IPS-11a (cell line): ENCODE measurements around the gene ACYP2.

ENCODE experiments used
- H3K4me3 ChIP-seq: one replicate; pipeline ENCODE4 v1.5.1; 2013; ENCODE audit warnings: low read depth, low read length, control low read depth

The ACYP2 gene

DNA sequence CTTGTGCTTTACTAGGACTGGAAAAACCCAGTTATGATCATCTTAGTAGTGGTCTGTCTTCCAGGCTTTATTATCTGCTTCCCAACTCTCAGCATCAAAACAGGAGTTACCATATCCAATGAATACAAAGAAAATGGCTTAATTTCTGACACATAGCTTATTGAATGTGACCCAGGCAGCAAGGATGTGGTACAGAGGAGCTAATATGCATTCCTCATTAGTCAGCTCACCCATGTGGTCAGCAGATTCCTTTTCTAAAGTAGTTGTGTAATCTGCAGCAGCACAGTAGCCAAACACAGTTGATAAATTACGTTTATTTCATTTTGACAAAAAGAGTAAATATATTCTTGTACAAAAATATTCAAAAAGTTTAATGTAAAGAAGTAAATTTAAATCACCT lies 97.0 kb downstream of the ACYP2 start:
- no peak overlapping the region for H3K4me3 ChIP-seq

DNA sequence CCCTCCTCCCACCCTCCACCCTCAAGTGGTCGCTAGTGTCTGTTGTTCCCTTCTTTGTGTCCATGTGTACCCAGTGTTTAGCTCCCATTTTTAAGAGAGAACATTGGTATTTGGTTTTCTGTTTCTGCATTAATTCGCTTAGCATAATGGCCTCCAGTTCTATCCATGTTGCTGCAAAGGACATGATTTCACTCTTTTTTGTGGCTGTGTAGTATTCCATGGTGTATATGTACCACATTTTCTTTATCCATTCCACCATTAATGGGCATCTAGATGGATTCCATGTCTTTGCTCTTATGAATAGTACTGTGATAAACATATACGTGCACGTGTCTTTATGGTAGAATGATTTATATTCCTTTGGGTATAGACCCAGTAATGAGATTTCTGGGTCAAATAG lies 97.7 kb downstream of the ACYP2 start:
- no peak overlapping the region for H3K4me3 ChIP-seq

DNA sequence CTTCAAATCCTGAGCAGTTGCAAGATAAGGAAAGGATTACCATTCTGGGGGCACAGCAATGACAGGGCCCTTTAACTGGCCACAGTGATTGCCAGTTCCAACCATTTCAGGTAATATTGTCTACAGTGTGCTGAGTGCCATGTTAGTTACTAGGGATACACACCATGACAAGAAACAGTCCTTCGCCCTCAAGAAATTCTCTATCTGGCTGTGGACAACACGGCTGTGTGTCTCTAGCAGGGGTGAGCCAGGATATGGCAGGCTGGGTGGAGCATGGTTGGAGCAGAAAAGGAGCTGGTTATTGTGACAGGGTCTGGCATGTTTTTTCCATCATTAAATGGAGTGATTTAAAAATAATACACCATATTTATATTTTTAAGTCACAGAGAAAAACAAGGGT lies 109.6 kb downstream of the ACYP2 start:
- H3K4me3 ChIP-seq, result no peak overlapping the region

DNA sequence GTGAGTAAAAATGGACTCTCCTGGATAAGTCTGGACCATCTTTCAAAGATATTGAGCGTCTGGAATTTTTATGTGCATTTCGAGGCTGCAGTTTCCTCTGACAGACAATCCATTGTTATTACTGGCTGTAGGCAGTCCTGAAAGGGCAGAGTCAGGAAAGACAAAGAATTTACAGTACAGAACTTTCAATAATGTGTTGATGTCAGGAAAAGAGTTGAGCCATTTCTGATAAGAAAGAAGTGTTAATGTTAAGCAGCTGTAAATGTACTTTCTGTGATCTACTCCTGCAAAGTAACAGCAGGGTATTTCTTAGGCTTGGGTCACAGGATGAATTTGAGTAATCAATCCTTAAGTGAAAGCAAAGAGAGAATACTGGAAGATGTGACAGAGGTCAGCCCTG lies 110.8 kb downstream of the ACYP2 start:
- no peak overlapping the region for H3K4me3 ChIP-seq

DNA sequence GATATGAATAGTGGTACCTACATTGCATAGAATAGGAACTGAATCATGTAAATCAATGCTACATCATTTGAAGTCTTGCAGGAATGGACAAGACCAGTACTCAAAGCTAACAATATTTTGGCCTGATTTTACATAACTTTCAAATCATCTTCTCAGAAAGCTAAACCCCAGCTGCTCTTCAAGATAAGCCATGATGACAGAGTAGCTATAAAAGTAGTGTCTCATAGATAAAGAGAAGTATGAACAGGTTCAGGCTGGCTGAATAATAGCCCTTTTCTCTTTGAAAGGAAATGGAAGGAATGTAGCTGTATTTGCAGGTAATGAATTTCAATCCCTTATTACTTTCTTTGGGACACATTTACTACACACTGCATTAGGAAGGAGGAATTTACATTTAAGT lies 112.4 kb downstream of the ACYP2 start:
- H3K4me3 ChIP-seq, result no peak overlapping the region

DNA sequence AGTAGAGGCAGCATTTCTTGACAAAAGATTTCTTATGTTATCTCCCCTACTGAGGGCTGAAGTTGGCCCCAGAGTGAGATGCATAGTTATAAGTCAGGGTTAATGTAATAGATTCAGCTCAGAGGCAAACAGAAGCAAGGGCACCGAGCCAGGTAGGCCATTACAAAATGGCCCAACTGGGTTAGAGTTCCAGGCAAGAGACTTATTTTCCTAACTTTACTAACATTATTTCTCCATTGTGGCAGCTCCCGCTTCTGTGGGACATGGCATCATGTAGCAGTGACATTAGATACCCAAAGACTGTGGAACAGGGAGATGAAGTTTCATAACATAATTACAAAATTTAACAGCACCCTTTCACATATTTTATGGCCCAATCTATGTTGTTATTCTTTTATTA lies 113.5 kb downstream of the ACYP2 start:
- H3K4me3 ChIP-seq, result no peak overlapping the region

DNA sequence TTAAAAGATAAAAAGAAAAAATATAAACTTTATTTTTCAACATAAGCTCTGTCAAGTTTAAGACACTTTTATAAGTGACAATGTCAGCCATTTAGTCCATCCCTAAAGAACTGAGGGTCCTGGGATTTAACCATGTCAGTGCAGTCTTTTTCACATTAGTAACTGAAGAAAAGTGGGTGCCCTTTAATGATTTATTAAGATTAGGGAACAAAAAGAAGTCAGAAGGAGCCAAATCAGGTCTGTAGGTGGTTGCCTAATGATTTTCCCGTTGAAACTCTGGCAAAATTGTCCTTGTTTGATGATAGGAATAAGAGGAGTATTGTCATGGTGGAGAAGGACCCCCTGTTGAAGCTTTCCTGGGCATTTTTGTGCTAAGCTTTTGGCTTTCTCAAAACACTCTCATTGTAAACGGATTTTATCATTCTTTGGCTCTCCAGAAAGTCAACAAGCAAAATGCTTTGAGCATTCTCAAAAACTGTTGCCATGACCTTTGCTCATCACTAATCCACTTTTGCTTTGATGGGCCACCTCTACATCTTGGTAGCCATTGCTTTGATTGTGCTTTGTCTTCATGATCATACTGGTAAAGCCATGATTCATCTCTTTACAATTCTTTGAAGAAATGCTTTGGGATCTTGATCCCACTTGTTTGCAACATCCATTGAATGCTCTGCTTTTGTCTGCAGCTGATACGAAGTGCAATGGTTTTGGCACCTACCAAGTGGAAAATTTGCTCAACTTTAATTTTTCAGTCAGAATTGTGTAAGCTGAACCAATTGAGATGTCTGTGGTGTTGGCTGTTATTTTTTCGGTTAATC lies 118.6 kb downstream of the ACYP2 start:
- H3K4me3 ChIP-seq, result no peak overlapping the region

DNA sequence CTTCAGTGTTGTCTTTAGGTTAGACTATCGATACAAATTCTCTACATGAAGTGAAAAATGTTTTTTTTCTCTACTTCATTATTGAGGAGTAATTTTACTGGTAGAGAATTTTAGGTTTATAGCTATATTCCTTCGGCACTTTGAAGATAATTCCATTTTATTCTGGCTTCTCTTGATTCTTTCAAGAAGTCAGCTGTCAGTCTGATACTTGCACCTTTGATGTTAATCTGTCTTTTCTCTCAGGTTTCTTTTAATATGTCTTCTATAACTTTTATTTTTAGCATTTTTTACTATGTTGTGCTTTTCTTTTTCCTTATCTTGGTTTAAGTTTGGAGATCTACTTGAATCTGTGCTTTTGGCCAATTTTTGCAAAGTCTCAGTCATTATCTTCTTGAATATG lies 122.0 kb downstream of the ACYP2 start:
- H3K4me3 ChIP-seq, result no peak overlapping the region

DNA sequence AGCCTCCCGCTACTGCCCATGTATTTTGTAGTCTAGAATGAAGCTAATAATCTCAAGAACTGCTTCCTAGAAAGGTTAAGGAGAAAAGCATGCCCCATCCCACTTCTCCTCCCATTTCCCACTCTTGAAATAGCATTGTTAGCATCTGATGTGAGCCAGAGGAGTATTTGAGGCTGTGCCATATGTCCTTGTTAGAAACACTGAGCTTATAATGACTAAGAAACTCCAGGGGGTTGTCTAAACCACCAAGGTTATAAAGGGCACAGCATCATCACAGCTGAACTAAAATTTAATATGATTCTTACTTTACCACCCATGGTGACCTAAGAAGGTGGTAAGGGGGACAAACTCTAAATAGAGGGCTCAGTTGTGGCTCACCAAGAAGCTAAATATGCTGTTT lies 124.0 kb downstream of the ACYP2 start:
- no peak overlapping the region for H3K4me3 ChIP-seq

DNA sequence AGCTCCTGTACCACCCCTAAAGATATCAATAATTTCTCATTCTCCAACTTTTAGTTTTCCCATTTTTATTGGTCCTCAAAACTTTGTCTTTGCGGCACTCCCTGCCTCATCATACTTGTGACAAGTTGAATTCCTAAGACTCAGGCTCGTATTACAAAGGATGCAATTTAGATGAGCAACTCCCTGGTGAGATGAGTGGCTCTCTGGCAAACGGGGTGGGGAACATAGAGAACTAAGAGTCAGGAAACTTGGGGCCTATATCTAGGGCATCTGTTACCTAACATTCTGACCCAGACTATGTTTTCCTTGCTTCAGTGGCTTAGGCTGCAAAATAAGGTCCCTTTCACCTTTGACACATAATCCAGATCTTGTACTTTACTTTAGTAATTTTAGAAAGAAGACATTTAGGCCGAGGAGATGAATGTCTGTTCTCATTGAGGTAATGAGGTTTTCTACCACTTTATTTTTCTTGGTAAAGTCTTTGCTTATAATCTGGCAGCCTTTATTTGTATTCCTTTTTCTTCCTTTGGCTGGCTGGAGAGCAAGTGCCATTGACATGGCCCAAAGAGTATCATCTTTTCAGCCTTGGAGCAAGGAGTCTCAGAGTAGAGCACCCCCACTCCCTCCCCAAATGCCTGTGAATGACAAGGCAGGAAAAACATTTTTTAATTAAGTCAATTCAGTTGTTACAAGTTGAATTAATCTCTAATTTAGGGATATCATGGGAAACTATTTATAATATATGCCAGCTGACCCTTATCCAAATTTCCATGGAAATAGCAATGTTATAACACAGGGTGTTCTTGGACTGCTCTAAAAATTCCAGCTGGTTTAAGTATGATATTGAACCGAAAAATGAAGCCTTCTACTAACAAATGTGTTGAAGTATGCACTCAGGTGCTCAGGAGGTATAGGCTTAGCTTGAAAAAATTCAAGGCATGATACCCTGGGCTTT lies 125.4 kb downstream of the ACYP2 start:
- H3K4me3 ChIP-seq, result no peak overlapping the region

DNA sequence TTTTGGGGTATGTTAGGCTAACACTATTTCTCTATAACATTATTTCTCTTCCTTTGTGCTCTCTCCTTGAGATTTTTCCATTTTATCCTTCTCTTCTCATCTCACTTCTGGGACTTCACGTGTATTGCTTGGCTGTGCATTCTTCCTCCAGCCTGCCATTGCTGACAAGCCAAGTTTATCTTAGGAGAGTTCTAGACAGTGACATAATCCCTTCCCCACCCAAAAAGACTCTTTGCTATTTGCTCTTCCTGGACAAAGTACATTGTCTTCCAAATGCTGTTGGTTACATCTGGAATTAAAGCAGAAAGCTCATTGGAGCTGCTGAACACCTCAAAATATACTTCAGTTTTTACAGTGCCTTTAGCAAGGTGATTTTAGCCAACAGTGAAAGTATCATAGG lies 131.7 kb downstream of the ACYP2 start:
- no peak overlapping the region for H3K4me3 ChIP-seq

DNA sequence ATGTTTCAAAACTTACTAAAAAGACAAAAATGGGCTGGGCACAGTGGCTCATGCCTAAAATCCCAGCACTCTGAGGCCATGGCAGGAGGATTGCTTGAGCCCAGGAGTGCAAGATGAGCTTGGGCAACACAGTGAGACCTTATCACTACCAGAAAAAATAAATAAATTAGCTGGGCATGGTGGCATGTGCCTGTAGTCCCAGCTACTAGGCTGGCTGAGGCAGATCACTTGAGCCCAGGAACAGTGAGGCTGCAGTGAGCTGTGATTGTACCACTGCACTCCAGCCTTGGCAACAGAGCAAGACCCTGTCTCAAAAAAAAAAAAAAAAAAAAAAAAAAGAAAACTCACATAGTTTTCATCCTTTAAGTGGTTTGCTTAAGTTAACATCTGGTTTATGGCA lies 134.2 kb downstream of the ACYP2 start:
- H3K4me3 ChIP-seq, result no peak overlapping the region

DNA sequence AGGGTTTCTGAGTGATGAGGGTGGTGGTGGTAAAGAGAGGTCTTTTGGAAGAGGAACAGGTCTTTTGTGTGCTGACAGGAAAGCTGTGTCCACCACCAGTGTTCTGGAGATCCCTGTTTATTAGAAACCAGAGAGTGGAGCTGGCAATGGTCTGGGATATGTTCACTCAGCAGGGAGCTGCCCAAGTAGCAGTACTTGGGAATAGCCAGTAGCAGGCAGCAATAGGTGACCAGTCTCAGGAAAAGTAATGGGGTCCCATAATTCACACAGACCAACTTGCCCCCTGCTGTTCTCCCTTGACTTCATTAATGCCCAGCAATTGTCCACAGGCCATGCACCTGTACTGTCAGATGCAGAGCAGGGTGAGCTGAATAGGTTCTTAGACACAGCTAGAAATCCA lies 138.8 kb downstream of the ACYP2 start:
- no peak overlapping the region for H3K4me3 ChIP-seq

DNA sequence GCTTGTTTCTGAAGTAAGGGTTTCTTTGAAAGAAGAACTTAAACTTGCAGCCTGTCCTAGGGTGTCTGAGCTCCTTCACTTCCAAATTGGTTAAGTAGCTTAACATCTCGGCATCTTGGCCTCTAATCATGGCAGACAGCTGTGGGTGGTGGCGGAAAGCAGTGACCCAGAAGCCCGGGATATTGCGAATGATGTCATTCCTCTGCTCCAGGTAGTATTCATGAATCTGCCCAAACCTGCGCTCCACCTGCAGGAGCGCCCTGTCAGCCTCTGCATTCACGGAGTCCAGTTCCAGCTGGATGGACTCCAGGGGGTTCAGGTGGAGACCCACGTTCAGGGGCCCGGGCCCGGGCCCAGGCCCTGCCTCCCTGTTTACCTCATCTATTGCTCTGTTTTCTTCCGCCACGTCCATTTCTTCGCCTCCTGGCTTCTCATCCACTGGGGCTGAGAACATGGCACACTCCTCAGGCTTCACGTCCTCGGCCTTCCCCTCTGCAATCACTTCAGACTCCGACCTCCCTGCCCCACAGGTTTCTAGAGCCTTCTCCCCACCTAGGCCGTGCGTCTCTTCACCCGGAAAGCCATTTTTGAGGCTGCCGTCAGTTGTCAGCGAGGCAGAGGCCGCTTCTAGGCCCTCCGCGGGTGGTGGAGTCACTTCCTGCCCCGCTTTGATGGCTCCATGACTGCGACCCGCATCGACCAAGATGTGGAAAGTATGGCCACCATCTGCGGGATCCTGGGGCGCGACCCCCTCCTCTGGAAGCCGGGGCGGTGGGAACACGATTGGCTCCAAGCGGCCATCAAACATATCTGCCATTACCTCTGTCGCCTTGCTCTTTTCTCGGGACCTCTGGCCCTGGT lies 140.0 kb downstream of the ACYP2 start:
- H3K4me3 ChIP-seq, result no peak overlapping the region

DNA sequence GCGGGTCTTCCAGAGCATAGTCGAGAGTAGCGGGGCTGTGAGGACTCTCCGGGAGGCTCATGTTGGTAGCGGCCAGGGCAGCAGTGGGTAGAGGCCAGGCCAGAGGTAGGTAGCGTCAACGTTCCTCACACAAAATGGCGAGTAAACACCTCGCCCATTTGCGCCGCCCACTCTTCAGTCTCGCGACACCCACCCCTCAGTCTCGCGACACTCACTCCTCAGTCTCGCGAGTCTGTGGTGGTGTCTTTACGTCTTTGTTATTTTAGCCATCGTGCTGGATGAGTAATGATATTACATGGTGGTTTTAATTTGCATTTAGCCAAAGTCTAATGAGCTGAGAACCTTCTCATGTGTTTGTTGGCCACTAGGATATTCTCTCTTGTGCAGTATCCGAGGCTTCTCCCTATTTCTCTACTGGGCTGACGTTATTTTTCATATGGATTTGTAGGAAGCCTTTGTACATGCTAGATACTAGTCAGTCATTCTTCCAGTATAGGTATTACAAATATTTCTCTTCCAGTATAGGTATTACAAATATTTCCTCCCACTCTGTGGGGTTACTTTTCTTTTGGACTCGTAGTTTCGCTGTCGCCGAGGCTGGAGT lies 140.8 kb downstream of the ACYP2 start, which contains the start of gene TSPYL6:
TSS of gene TSPYL6 (minus strand) at position 139 of the 604 bp plus-strand sequence. CDS start at position 61, 78 bp downstream.
- no peak within 1 kb of the TSS for H3K4me3 ChIP-seq

DNA sequence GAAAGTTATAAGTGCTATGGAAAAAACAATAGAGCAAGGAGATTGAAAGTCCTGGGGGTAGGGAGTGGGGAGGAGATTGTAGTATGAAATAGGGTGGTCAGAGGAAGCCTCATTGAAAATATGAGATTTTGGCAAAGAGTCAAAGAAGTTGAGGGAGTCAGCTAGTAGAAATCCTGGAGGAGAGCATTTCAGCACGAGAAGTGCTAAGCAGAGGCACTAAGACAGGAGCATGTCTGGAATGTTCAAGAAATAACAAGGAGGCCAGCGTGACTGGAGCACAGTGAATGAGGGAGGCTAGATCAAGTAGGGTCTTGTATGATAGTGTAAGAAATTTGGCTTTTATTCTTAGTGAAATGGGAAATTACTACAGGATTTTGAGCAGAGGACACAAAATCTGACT lies 142.8 kb downstream of the ACYP2 start:
- H3K4me3 ChIP-seq, result no peak overlapping the region

DNA sequence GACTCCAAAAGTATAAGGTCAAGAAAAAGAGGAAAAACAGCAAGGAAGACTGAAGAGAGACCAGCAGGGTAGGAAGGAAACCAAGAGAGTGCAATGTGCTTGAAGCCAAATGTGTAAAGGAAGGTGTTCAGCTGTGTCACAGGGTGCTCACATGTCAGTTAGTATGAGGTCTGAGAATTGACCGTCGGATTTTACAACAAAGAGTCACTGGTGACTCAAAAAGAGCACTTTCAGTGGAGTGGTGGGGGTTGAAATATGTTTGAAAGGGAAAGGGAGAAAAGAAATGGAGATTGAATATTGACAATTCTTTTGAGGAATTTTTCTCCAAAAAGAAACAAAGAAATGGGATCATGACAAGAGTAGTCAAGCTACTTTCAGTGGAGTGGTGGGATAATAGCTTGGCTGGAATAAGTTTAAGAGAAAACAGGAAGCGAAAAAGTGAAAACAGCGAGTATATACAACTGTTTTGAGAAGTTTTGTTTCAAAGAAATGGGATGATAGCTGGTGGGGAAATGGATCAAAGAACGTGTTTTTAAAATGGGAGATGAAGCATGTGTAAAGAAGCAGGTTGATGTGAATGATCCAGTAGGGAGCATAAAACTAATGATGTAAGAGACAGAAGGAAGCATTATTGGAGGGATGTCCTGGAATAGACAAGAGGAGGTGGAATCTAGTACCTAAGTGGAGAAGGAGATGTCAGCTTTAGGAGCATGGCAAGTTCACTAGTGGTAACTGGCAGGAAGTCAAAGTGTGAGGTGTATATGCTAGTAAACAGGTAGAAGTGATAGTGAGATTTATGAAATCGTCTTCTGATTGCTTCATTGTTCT lies 144.2 kb downstream of the ACYP2 start:
- H3K4me3 ChIP-seq, result no peak overlapping the region

DNA sequence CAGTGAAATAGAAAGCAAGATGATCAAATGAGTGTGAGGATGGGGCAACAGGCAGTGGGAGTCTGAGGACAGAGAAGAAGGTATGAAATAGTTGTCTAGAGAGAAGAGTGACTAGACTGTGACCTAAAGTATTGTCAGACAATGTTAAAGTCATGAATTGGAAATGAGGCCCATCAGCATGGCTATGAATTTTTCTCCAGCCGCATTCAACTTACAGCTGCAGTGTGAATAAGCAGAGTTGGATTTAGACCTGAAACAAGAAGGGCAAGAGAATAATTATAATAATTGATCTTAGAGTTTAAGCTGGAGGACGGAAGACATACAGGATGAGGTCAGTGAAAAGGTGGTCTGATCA lies 144.8 kb downstream of the ACYP2 start:
- H3K4me3 ChIP-seq, result no peak overlapping the region

DNA sequence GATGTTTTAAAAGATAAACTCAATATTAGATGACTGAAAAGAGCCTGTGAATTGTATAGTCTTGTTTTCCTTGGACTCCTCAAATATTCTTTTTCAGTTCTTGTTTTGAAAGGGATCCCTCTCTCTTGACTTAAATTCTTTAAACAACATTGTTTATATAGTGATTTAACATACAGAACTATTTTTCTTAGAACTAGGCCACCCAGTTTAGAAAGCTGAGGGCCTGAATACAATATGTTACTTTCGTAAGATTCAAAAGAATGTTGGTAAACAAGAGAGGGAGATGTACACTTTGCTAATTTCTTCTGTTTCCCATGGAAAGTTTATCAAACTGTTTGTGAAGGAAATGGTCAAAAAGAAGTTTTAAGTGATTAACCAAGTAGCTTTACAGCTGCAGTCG lies 146.1 kb downstream of the ACYP2 start:
- H3K4me3 ChIP-seq, result no peak overlapping the region
